K562 (cell line): Measurements from ENCODE around the gene IMMP2L. TPM values are rescaled to one million over a fixed set of nuclear protein-coding genes. Genes with fewer than 3 reads are reported as not detected.
"Not testable (repeated sequence)": the region's sequence is repeated elsewhere in the genome, so short reads cannot be mapped to it uniquely, and the experiment has no call there.

Experiments
- ATAC-seq: fragments of 200-7000 bp; cut with Tn5 transposase; 3 replicates; pipeline ENCODE4 v1.9.1; 2020; ENCODE audit warnings: moderate library complexity
- BruUV-seq: library from RNA; stranded (reverse); fragments of 400-500 nt; replicated peaks from 2 replicates; lab custom pipeline; 2021; lab: Mats Ljungman, UMichigan
- CTCF ChIA-PET: fragments of 300-600 bp; formaldehyde crosslinking; extraction: SDS; loops from one replicate; lab custom pipeline; 2021; ENCODE audit warnings: low intra/inter-chr PET ratio; lab: Yijun Ruan, JAX
- POLR2A ChIA-PET: fragments of 300-600, 350-650 bp; sonication (Branson Sonifier 250); formaldehyde crosslinking; extraction: SDS; loops from one replicate; lab custom pipeline; 2021; ENCODE audit warnings: antibody characterized with exemption, inconsistent platforms; lab: Yijun Ruan, JAX
- DNase-seq, 4 experiments: peaks; one replicate each; pipeline versions ENCODE4 v3.0.0 to v3.0.0-alpha.2; 2011 to 2018; ENCODE audit warnings: low spot score in 3 of 4, mixed read lengths in 3 of 4; ENCODE audit errors: extremely low read depth in 1 of 4
- FAIRE-seq: peaks from 2 replicates; lab custom pipeline; 2011; peaks lifted over from hg19 to GRCh38; lab: Jason Lieb, UNC
- H2AFZ ChIP-seq: 2 replicates; pipeline ENCODE4 v1.6.0; 2011; ENCODE audit warnings: low read depth, low read length, control low read depth, inconsistent platforms
- H3K27ac ChIP-seq: fragments of 200-600 bp; 3 replicates; pipeline ENCODE4 v1.8.0; 2011; ENCODE audit warnings: low read depth, mild to moderate bottlenecking, control low read depth, inconsistent platforms, low read length, moderate library complexity, mixed read lengths; ENCODE audit errors: extremely low read depth
- H3K27me3 ChIP-seq, 2 experiments: fragments of 300-600 bp in 1 of 2; 2 replicates in 1 of 2; 3 replicates in 1 of 2; pipeline versions ENCODE4 v1.6.0 to v1.8.0; 2011; ENCODE audit warnings: inconsistent platforms in 2 of 2, low read length in 2 of 2, mild to moderate bottlenecking in 1 of 2, mixed read lengths in 1 of 2, moderate library complexity in 1 of 2; ENCODE audit not compliant: control insufficient read depth in 2 of 2, insufficient read depth in 2 of 2
- H3K36me3 ChIP-seq: fragments of 300-600 bp; 3 replicates; pipeline ENCODE4 v1.8.0; 2011; ENCODE audit warnings: mild to moderate bottlenecking, low read length, inconsistent platforms; ENCODE audit not compliant: control insufficient read depth, insufficient read depth
- H3K4me1 ChIP-seq, 2 experiments: fragments of 200-600 bp in 1 of 2; replicated peaks in 1 of 2; 2 replicates in 1 of 2; 3 replicates in 1 of 2; pipeline versions ENCODE4 v1.5.1 to v1.8.0; 2011; ENCODE audit warnings: inconsistent platforms in 2 of 2, low read length in 2 of 2, mild to moderate bottlenecking in 1 of 2, mixed read lengths in 1 of 2, moderate library complexity in 1 of 2; ENCODE audit not compliant: control insufficient read depth in 2 of 2, insufficient read depth in 2 of 2
- H3K4me2 ChIP-seq: 2 replicates; pipeline ENCODE4 v1.6.1; 2011; ENCODE audit warnings: low read length, control low read depth, inconsistent platforms, mixed read lengths; ENCODE audit not compliant: insufficient read depth
- H3K4me3 ChIP-seq: fragments of 200-600 bp; sonication (generic), shearing (Covaris generic); 2 replicates; pipeline ENCODE4 v1.5.1; 2016; ENCODE audit warnings: control low read depth, inconsistent platforms
- H3K79me2 ChIP-seq: fragments of 200-600 bp; 3 replicates; pipeline ENCODE4 v1.8.0; 2011; ENCODE audit warnings: low read length, inconsistent platforms; ENCODE audit not compliant: control insufficient read depth, insufficient read depth
- H3K9ac ChIP-seq, 2 experiments: 2 replicates each; pipeline versions ENCODE4 v1.6.0 to v1.6.1; 2011; ENCODE audit warnings: low read depth in 2 of 2, low read length in 2 of 2, control low read depth in 1 of 2, inconsistent platforms in 1 of 2, mild to moderate bottlenecking in 1 of 2, mixed read lengths in 1 of 2; ENCODE audit not compliant: insufficient read depth in 1 of 2
- H3K9me1 ChIP-seq: one replicate; pipeline ENCODE4 v1.6.0; 2011; ENCODE audit warnings: inconsistent platforms, mild to moderate bottlenecking, low read length, moderate library complexity; ENCODE audit not compliant: control insufficient read depth, insufficient read depth
- H3K9me3 ChIP-seq: replicated peaks from 2 replicates; pipeline ENCODE4 v1.5.1; 2011; ENCODE audit warnings: low read depth, low read length, inconsistent platforms; ENCODE audit not compliant: control insufficient read depth, insufficient read depth
- H4K20me1 ChIP-seq: replicated peaks from 2 replicates; pipeline ENCODE4 v1.6.1; 2011; ENCODE audit warnings: low read length, inconsistent platforms, mixed read lengths; ENCODE audit not compliant: control insufficient read depth, insufficient read depth
- KDM1A ChIP-seq, 2 experiments: fragments of 450-650 bp; IDR thresholded peaks; 2 replicates each; pipeline ENCODE4 v1.6.1; 2016; ENCODE audit warnings: mild to moderate bottlenecking in 2 of 2
- NCOA2 ChIP-seq, 2 experiments: fragments of 450-650 bp; IDR thresholded peaks; 2 replicates each; pipeline ENCODE4 v1.6.1; 2018; ENCODE audit warnings: mild to moderate bottlenecking in 2 of 2, moderate library complexity in 1 of 2; ENCODE audit not compliant: partially characterized antibody in 2 of 2
- RB1 ChIP-seq: fragments of 450-650 bp; IDR thresholded peaks from 2 replicates; pipeline ENCODE4 v1.6.1; 2017; ENCODE audit warnings: low read depth, mild to moderate bottlenecking
- TCF3 ChIP-seq: sonication (generic); formaldehyde crosslinking; IDR thresholded peaks from 2 replicates; pipeline ENCODE4 v1.4.0; 2020; ENCODE audit warnings: mild to moderate bottlenecking, missing genetic modification reagents
- TRIM24 ChIP-seq, 2 experiments: fragments of 450-650 bp; IDR thresholded peaks; 2 replicates each; pipeline ENCODE4 v1.6.1; 2016
- ZNF121 ChIP-seq: sonication (generic); formaldehyde crosslinking; conservative IDR thresholded peaks from 2 replicates; pipeline ENCODE4 v1.8.0; 2022; ENCODE audit warnings: missing genetic modification reagents
- ZNF354B ChIP-seq: fragments of 250-450 bp; sonication (Bioruptor Pico); IDR thresholded peaks from 2 replicates; pipeline ENCODE4 v1.4.0; 2020
- ZNF507 ChIP-seq: conservative IDR thresholded peaks from 2 replicates; pipeline ENCODE4 v1.6.1; 2017; ENCODE audit warnings: missing genetic modification characterization, missing compliant biosample characterization
- WGBS: fragments of 100-300 bp; shearing (Covaris generic); methylation state at CpG from one replicate; pipeline ENCODE4 v1.1.6; 2016; ENCODE audit warnings: low coverage, mixed read lengths; ENCODE audit not compliant: insufficient coverage; ENCODE audit errors: missing lambda C conversion rate; 5-methylcytosine and 5-hydroxymethylcytosine counted together
- in situ Hi-C: fragments of 300-500 bp; cut with MboI; formaldehyde crosslinking; loops from 4 replicates; pipeline ENCODE4 v1.15.0; 2018; ENCODE audit warnings: inconsistent platforms, mixed read lengths
- intact Hi-C: fragments of 100-400 bp; cut with micrococcal nuclease; formaldehyde crosslinking; loops from 2 replicates; pipeline ENCODE4 v1.14.2; 2022
- polyA plus RNA-seq, 8 experiments: library from polyadenylated mRNA; depleted of rRNA in 4 of 8; stranded (reverse) in 5 of 8; unstranded in 3 of 8; fragments of >200 nt; fragmentation: Nextera tagmentation in 2 of 8; fragmentation: Illumina TruSeq in 1 of 8; extraction: Ambion mirVana in 2 of 8; extraction: Trizol in 1 of 8; gene quantifications; 2 replicates each; pipeline versions ENCODE4 v1.2.1 to v1.2.3, GENCODE V29; 2011 to 2014; ENCODE audit warnings: inconsistent platforms in 1 of 8, missing spikeins in 1 of 8
- total RNA-seq, 7 experiments: library from RNA; depleted of rRNA in 6 of 7; stranded (reverse); fragments of >200 nt in 6 of 7; fragmentation: Illumina TruSeq in 2 of 7; extraction: Trizol in 2 of 7; gene quantifications; 2 replicates each; pipeline versions ENCODE4 v1.2.1 to v1.2.3, GENCODE V29; 2011 to 2021; ENCODE audit warnings: low replicate concordance in 1 of 7

IMMP2L gene
- total and polyA plus RNA-seq, 9 of the 15 experiments (the other 6 are each of a cell fraction or from before 2014, with no cell fraction given) = 29.7 to 116 (median 53.0) TPM

- H3K9me3 ChIP-seq, H3K27ac ChIP-seq, ATAC-seq, H4K20me1 ChIP-seq, DNase-seq, H3K4me3 ChIP-seq, FAIRE-seq, H3K4me2 ChIP-seq, H3K36me3 ChIP-seq, H2AFZ ChIP-seq, H3K9me1 ChIP-seq, CTCF ChIA-PET, BruUV-seq, POLR2A ChIA-PET, intact Hi-C loops, in situ Hi-C loops, H3K27me3 ChIP-seq, H3K9ac ChIP-seq, H3K4me1 ChIP-seq, H3K79me2 ChIP-seq: not testable (repeated sequence)
- TF ChIP-seq TRIM24 (IDR thresholded peaks at IDR 0.05) (peak in 1 of 2 experiments; percentile 31; a peak in 1 of 4 replicates), ZNF507 (tag) (peak; percentile 93), ZNF354B (CRISPR knock-in tag) (peak; percentile 88)
- 74% methylated on average over 2 of the region's 6 CpGs for WGBS
These were observed 114.8 kb downstream of the IMMP2L start for GRCh38 chr7:111447502-111447901.

- Histone ChIP-seq H3K9me1 (no peaks in the 10 kb centered on the region), H3K9ac (no peak overlapping the region), H2AFZ (no peak overlapping the region), H3K9me3 (peaks cover 42% of the 10 kb centered on the region), H3K4me2 (no peak overlapping the region), H4K20me1 (no peaks in the 10 kb centered on the region), H3K79me2 (peaks cover 19% of the 10 kb centered on the region; the same call in 2 of the 3 replicates), H3K27ac (no peak overlapping the region; the same call in 2 of the 3 replicates), H3K4me3 (no peak overlapping the region), H3K27me3 (no peaks in the 10 kb centered on the region), H3K36me3 (peaks cover 24% of the 10 kb centered on the region), H3K4me1 (peaks cover 0 to 27% of the 10 kb centered on the region in 2 experiments; a peak in 2 of 5 replicates)
- FAIRE-seq = no peak
- TF ChIP-seq KDM1A (IDR thresholded peaks at IDR 0.05) (peak in 1 of 2 experiments; percentile 64; a peak in 3 of 4 replicates), NCOA2 (IDR thresholded peaks at IDR 0.05; ENCODE audit: partially characterized antibody in 2 of 2) (no peak), RB1 (no peak), ZNF121 (no peak), TCF3 (CRISPR knock-in tag) (peak; percentile 9; the same call in 1 of the 2 replicates)
- no TSS peak for BruUV-seq
- DNase-seq = no peak
- ATAC-seq = no peak
- ChIA-PET CTCF (no interaction called here), POLR2A (no interaction called here)
- in situ Hi-C loops (no loop called here), intact Hi-C loops (no loop called here)
- 84% methylated on average over 3 of the region's 3 CpGs for WGBS
These were observed 122.3 kb downstream of the IMMP2L start for GRCh38 chr7:111439977-111440376.
